Measurements from ENCODE around the gene F12. TPM values are rescaled to one million over a fixed set of nuclear protein-coding genes. Genes with fewer than 3 reads are reported as not detected.

Gene F12
- total RNA-seq, 1 donor from 2014 or later = 2.8 TPM

DNA sequence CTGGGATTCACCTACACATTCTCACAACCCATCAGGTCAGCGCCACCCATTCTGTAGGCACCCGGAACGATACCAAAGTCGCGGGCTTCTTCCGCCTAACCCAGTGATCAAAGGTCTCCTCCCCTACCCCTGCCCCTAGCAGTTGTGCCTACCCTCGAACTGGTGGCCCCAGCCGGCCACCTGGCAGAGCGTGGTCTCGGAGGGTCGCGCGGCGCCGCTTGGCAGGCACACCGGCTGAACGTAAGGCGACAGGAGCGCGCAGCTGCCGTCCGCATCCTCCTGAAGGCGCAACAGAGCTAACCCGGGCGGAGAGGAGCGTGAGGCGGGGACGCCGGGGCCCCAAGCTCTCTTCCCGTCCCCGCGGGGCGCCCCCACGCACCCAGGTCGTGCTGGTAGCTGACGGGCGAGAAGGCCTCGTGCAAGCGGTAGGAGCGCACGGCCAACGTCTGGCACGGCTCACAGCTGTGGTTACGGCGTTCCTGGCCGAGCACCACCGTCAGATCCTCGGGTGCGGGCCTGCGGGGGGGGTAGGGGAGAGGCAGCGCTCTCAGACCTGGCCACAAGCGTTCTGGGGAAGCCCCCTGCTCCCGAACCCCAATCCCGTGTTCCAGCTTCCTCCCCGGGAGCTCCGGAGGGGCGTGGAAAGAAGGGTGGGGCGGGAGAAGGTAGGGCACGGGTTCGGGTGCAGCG is 6.1 kb downstream of the F12 start:
- H3K27me3 Mint-ChIP-seq = peaks cover 33% of the 10 kb centered on the region
- H3K36me3 Mint-ChIP-seq (ENCODE audit: low read depth) = no peaks in the 10 kb centered on the region

DNA sequence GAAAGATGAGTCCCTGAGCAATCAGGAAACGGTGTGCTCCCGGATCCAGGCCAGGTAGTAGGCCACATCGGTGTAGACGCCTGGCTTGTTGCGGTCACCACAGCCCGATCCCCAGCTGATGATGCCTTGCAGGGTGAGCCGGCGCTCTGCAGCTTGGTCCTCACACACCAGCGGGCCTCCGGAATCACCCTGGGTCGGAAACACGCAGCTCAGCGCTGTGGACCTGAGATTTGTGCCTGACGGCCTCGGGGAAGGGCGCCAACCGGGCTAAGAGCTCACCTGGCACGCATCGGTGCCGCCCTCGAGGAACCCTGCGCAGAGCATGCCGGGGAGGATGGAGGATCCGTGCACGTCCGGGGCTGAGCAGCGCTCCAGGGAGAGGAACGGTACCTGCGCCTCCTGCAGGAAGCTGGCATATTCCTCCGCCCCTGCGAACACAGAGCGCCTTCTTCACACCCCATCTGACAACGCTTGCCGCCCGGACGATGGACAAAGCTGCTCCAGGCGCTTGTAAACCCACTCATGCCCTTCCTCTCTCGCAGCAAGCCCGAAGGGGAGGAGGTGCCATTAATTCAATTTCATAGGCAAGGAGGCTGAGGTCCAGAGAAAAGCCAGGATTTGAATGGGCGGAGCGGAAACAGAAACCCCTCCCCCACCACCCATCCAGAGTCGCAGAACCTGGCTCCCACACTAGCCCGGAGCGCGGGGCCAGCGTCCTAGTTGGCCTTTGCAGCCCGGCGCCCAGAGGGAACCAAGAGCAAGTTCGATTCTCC is 6.9 kb downstream of the F12 start:
- H3K4me1 Mint-ChIP-seq = peaks cover 17% of the 10 kb centered on the region
- peaks cover 32% of the 10 kb centered on the region for H3K27me3 Mint-ChIP-seq
- peak overlapping the region; percentile 88 for H3K4me3 Mint-ChIP-seq
- H3K9me3 Mint-ChIP-seq = no peaks in the 10 kb centered on the region
- H3K36me3 Mint-ChIP-seq (ENCODE audit: low read depth) = no peaks in the 10 kb centered on the region
- intact Hi-C loops (cut with micrococcal nuclease) = loop anchor here (1.0 to 10.0 kb wide), 5 partner anchors 12 to 192 kb away; partner anchors contain the start of gene TMED9
- peak; percentile 90 for DNase-seq
- peak overlapping the region; percentile 37 for H3K27ac Mint-ChIP-seq

More for the DNA sequence above, 6.1 kb downstream of the F12 start:
- Mint-ChIP-seq H3K4me1 (peaks cover 17% of the 10 kb centered on the region), H3K9me3 (no peaks in the 10 kb centered on the region), H3K27ac (peak overlapping the region; percentile 67), H3K4me3 (peak overlapping the region; percentile 88)
- intact Hi-C loops (cut with micrococcal nuclease) = loop anchor here (1.0 to 10.0 kb wide), 3 partner anchors 26 to 192 kb away; partner anchors contain the start of gene TMED9
- peak; percentile 84 for DNase-seq

DNA sequence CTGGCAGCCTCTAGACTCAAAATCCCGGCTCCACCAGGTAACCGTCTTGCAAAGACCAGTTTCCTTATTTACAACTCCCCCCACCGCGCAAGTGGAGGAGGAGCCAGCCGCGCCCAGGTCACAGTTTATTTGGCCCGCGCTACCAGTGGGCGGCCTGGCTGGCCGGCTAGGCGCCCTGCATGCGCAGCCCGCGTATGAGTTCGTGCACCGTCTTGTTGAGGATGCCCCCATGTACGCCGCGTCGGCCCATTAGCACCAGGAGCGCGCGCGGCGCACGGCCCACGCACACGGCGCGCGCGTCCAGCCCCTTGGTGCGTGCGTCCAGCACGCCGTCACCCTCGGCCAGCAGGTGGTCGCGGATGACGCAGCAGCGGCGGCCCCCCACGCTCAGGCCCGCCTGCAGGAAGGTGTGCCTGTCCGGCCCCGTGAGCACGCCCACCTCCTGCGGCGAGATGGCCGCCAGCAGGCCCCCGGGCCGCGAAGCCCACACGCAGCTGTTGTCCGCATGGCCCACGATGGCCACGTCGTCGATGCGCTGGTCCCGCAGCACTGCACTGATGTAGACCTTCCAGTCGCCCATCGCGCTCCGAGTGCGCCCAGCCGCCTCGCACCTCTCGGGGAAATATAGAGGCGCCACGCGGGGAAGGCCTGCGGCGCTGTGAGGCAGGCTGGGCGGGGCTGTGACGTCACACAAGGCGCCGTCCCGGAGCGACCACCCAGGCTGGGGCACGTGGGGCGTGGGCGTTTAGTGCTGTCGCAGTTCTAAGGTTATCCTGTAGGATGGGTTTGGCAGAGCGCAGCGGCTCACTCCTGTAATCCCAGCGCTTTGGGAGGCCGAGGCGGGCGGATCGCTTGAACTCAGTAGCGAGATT is 9.1 kb downstream of the F12 start, which contains the start of gene PFN3:
Gene PFN3 (minus strand): TSS at position 665 of the 872 bp plus-strand sequence. CDS start 85 bp downstream, at position 580.
- intact Hi-C loops (cut with micrococcal nuclease) = loop anchor here (10.0 kb wide), 1 partner anchor 195 kb away; the partner anchor contains the start of gene TMED9
- H3K4me3 Mint-ChIP-seq = no peak within 1 kb of the TSS
- H3K36me3 Mint-ChIP-seq (ENCODE audit: low read depth) = no peaks in the 10 kb centered on the region
- DNase-seq = no peak
- peaks cover 27% of the 10 kb centered on the region for H3K27me3 Mint-ChIP-seq
- H3K9me3 Mint-ChIP-seq = no peaks in the 10 kb centered on the region
- no peak within 1 kb of the TSS for H3K27ac Mint-ChIP-seq
- peaks cover 17% of the 10 kb centered on the region for H3K4me1 Mint-ChIP-seq

GRCh38 chr5:177397875-177398390 is 11.4 kb downstream of the F12 start:
- peaks cover 13% of the 10 kb centered on the region for H3K4me1 Mint-ChIP-seq
- H3K36me3 Mint-ChIP-seq (ENCODE audit: low read depth) = no peaks in the 10 kb centered on the region
- intact Hi-C loops (cut with micrococcal nuclease) = no loop called here
- no peak for DNase-seq
- H3K27me3 Mint-ChIP-seq = peaks cover 24% of the 10 kb centered on the region
- no peak overlapping the region for H3K27ac Mint-ChIP-seq
- no peaks in the 10 kb centered on the region for H3K9me3 Mint-ChIP-seq
- no peak overlapping the region for H3K4me3 Mint-ChIP-seq

GRCh38 chr5:177396807-177397206 is 12.6 kb downstream of the F12 start:
- no peaks in the 10 kb centered on the region for H3K9me3 Mint-ChIP-seq
- H3K4me3 Mint-ChIP-seq = no peak overlapping the region
- intact Hi-C loops (cut with micrococcal nuclease) = no loop called here
- peaks cover 13% of the 10 kb centered on the region for H3K27me3 Mint-ChIP-seq
- peaks cover 3% of the 10 kb centered on the region for H3K4me1 Mint-ChIP-seq
- H3K36me3 Mint-ChIP-seq (ENCODE audit: low read depth) = no peaks in the 10 kb centered on the region
- no peak overlapping the region for H3K27ac Mint-ChIP-seq
- no peak for DNase-seq

DNA sequence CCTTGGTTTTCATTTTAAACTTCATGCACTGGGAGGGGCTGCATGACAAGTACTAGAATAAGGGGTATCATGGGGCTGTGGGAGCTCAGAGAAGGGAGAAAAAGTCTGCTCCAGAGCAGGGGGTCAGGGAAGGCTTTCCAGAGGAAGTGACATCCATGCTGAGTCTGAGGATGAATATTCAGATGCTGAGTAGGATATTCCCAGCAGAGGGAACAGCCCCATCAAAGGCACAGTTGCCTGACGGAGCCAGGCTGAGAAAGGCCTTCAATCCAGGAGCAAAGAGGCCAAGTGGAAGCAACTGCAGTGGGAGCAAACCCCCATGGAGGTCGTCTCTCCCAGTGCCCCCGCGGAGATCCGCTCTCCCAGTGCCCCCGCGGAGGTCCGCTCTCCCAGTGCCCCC is 13.3 kb downstream of the F12 start:
- Mint-ChIP-seq H3K4me1 (peaks cover 7% of the 10 kb centered on the region), H3K27ac (no peak overlapping the region), H3K36me3 (ENCODE audit: low read depth) (no peaks in the 10 kb centered on the region), H3K27me3 (peaks cover 7% of the 10 kb centered on the region), H3K4me3 (no peak overlapping the region), H3K9me3 (no peaks in the 10 kb centered on the region)
- no peak for DNase-seq
- intact Hi-C loops (cut with micrococcal nuclease) = no loop called here

GRCh38 chr5:177393990-177394389 is 15.4 kb downstream of the F12 start:
- Mint-ChIP-seq H3K27me3 (peaks cover 5% of the 10 kb centered on the region), H3K9me3 (no peaks in the 10 kb centered on the region), H3K4me1 (peaks cover 25% of the 10 kb centered on the region), H3K27ac (no peak overlapping the region), H3K4me3 (no peak overlapping the region), H3K36me3 (ENCODE audit: low read depth) (no peaks in the 10 kb centered on the region)
- no peak for DNase-seq
- intact Hi-C loops (cut with micrococcal nuclease) = no loop called here

DNA sequence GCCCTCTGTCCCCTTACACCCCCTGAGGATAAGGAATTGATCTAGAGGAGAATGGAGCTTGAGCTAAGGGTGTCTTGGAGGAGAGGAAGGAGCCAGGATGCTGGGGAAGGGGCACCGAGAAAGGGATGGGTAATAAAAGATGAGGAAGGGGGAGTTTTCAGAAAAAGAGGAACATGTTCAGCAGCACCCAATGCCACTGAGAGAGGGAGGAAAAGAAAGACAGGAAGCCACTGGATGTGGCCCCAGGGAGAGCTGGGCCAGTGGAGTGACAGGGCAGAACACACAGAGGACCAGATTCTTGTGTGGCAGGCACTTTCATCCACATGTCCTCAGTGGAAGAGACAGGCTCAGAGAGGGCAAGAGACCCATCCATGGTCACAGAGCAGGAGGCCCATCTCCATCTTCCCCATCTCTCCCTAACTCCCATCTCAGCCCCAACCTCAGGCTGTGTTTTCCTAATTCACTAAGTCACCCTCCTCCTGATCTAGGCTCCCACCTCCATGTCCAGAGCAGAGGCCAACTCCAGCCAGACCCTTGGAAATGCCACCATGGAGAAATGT is 16.1 kb downstream of the F12 start:
- no peak overlapping the region for H3K27ac Mint-ChIP-seq
- peaks cover 32% of the 10 kb centered on the region for H3K4me1 Mint-ChIP-seq
- H3K4me3 Mint-ChIP-seq = no peak overlapping the region

DNA sequence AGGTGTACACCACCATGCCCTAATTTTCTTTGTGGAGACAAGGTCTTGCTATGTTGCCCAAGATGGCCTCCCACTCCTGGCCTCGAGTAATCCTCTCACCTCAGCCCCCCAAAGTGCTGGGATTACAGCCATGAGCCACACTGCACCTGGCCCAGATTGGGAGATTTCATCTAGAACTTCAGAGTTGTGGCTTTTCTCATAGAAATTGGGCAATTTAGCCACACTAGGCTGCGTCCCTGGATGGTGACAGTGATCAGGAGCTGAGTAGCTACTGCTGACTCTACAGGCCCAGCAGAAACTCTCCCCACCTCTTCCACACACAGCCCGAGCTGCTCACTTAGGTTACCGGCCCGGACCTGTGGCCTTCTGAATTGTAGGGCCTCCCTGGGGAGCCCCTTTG is 16.6 kb downstream of the F12 start:
- Mint-ChIP-seq H3K4me3 (no peak overlapping the region), H3K36me3 (ENCODE audit: low read depth) (no peaks in the 10 kb centered on the region)

More for the DNA sequence above, 16.1 kb downstream of the F12 start:
- DNase-seq = no peak
- intact Hi-C loops (cut with micrococcal nuclease) = no loop called here
- Mint-ChIP-seq H3K36me3 (ENCODE audit: low read depth) (no peaks in the 10 kb centered on the region), H3K27me3 (peaks cover 7% of the 10 kb centered on the region), H3K9me3 (no peaks in the 10 kb centered on the region)

GRCh38 chr5:177390363-177391300 is 18.7 kb downstream of the F12 start:
- intact Hi-C loops (cut with micrococcal nuclease) = loop anchor here (1.0 kb wide), 6 partner anchors 12 to 111 kb away; partner anchors contain the start of genes GRK6 and PDLIM7
- no peaks in the 10 kb centered on the region for H3K36me3 Mint-ChIP-seq (ENCODE audit: low read depth)
- H3K27ac Mint-ChIP-seq = peak overlapping the region; percentile 73
- H3K27me3 Mint-ChIP-seq = peaks cover 7% of the 10 kb centered on the region
- H3K4me1 Mint-ChIP-seq = peaks cover 33% of the 10 kb centered on the region
- H3K9me3 Mint-ChIP-seq = no peaks in the 10 kb centered on the region
- DNase-seq = peak; percentile 96
- H3K4me3 Mint-ChIP-seq = no peak overlapping the region

More for the DNA sequence above, 16.6 kb downstream of the F12 start:
- peak overlapping the region; percentile 34 for H3K27ac Mint-ChIP-seq
- DNase-seq = no peak
- H3K9me3 Mint-ChIP-seq = no peaks in the 10 kb centered on the region
- intact Hi-C loops (cut with micrococcal nuclease) = no loop called here
- H3K4me1 Mint-ChIP-seq = peaks cover 33% of the 10 kb centered on the region
- peaks cover 7% of the 10 kb centered on the region for H3K27me3 Mint-ChIP-seq

DNA sequence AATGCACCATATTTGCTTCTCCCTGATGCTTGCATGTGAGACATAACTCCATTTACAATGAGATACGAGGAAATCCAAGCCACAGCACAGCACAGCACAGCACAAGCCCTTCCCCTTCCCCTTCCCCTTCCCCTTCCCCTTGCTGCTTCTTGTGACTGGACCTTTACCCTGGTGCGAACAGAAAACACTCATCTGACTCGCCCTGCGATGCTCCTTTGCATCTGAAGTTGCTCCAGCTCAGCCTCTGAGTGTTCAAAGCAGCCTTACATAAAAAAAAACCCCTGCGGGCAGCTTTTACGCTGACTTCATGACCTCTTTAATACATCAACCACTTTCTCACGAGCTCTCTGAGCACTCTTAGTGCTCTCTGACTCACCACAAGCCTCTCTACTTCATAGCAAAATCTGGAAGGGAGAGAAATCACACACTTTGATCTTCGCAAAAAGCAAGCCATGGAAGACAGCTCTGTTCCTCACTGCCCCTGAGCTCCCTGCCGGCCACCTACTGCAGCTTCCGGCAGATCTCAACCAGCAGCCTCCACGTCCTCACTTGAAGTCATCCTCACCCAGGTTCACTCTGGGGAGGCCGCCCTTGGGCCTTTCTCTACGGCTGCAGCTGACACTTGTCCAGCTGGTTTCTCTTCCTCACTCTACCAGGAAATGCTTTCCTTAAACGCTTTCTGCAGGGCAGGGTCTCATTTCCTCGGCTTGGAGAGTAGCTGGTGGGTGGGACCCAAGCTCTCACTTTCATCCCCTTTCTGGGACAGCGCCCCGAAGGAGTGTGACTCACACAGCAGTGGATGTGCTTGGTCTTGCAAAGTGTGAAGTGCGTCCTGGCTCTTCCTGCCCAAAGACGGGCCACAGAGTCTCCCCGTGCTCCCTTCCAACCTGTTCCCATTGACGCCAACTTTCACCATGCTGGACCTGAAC is 19.9 kb downstream of the F12 start:
- Mint-ChIP-seq H3K4me1 (peaks cover 33% of the 10 kb centered on the region), H3K27me3 (peaks cover 4% of the 10 kb centered on the region), H3K4me3 (peak overlapping the region; percentile 23), H3K27ac (peak overlapping the region; percentile 73), H3K36me3 (ENCODE audit: low read depth) (no peaks in the 10 kb centered on the region), H3K9me3 (no peaks in the 10 kb centered on the region)
- DNase-seq = peak; percentile 82
- intact Hi-C loops (cut with micrococcal nuclease) = loop anchor here (1.0 to 2.0 kb wide), 8 partner anchors 13 to 112 kb away; partner anchors contain the start of genes GRK6 and PDLIM7

All from activated CD4-positive, alpha-beta T cell treated with anti-CD3 and anti-CD28 coated beads, Interleukin-2, amount 10 ng/mL, durations not matched to agents 24 days and 14 days (primary cell).